Esophagus (tissue), 2 donors: ENCODE data around the gene L3MBTL4. TPM values are rescaled to one million over a fixed set of nuclear protein-coding genes. Genes with fewer than 3 reads are reported as not detected.

ENCODE experiments used
- H3K27ac ChIP-seq, 2 donors: one replicate each; pipeline ENCODE4 v1.5.1; 2013; ENCODE audit warnings: low read depth in 2 of 2, mild to moderate bottlenecking in 2 of 2, inconsistent platforms in 1 of 2, low read length in 1 of 2, moderate library complexity in 1 of 2
- H3K27me3 ChIP-seq, 2 donors: one replicate each; pipeline ENCODE4 v1.6.1; 2013; ENCODE audit warnings: low read length in 2 of 2, control low read depth in 1 of 2, mild to moderate bottlenecking in 1 of 2; ENCODE audit not compliant: insufficient read depth in 2 of 2, control insufficient read depth in 1 of 2
- H3K36me3 ChIP-seq, 2 donors: one replicate each; pipeline ENCODE4 v1.6.1; 2013; ENCODE audit warnings: low read length in 1 of 2; ENCODE audit not compliant: control insufficient read depth in 2 of 2, insufficient read depth in 2 of 2
- H3K4me1 ChIP-seq, 2 donors: one replicate each; pipeline ENCODE4 v1.6.1; 2013; ENCODE audit warnings: low read length in 1 of 2; ENCODE audit not compliant: control insufficient read depth in 2 of 2, insufficient read depth in 2 of 2
- H3K4me3 ChIP-seq, 2 donors: one replicate each; pipeline ENCODE4 v1.5.1; 2013; ENCODE audit warnings: low read length in 2 of 2, mild to moderate bottlenecking in 2 of 2, low read depth in 1 of 2, moderate library complexity in 1 of 2
- H3K9me3 ChIP-seq, 2 donors: one replicate each; pipeline ENCODE4 v1.6.1; 2013; ENCODE audit warnings: mild to moderate bottlenecking in 2 of 2, low read depth in 1 of 2, low read length in 1 of 2, moderate library complexity in 1 of 2; ENCODE audit not compliant: control insufficient read depth in 2 of 2, insufficient read depth in 1 of 2
- WGBS, 2 donors: extraction: QIAGEN DNeasy Blood & Tissue Kit; methylation state at CpG; one replicate each; pipeline ENCODE4 v1.1.7; 2013; 5-methylcytosine and 5-hydroxymethylcytosine counted together
- polyA plus RNA-seq, 2 donors: library from polyadenylated mRNA; stranded (reverse); fragments of 200-250 nt; gene quantifications; one replicate each; pipeline ENCODE4 v1.2.3, GENCODE V29; 2013
- donor health status: healthy with polysubstance abuse.
- donor health status: Bipolar disorder and iron deficiency.

L3MBTL4 gene
- polyA plus RNA-seq, 2 donors, result 1.8 to 2.0 TPM

DNA sequence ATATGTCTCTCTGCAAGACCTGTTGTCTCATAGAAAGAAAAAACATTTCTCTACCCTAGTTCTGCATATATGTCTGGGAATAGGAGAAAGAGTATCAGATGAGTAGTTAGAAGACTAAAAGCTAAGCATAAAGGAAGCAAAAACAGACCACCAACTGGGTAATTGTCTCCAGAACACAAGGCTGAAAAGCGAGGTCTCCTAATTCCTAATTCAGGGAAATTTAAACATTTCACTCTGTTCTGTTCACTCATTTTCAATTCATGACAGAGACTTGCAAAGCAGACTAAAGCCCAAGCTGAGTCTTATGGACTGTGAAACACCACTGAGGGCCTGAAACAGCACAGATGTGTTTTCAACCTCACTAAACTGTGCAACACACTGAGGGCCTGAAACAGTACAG, 294.9 kb downstream of the L3MBTL4 start:
- WGBS, 2 donors, result 76 to 87% methylated on average over 1 of the region's 1 CpG
- no peaks in the 10 kb centered on the region for H3K27me3 ChIP-seq
- no peaks in the 10 kb centered on the region for H3K9me3 ChIP-seq
- no peaks in the 10 kb centered on the region for H3K36me3 ChIP-seq
- H3K4me1 ChIP-seq, result no peaks in the 10 kb centered on the region
- H3K4me3 ChIP-seq, result no peak overlapping the region
- H3K27ac ChIP-seq, result no peak overlapping the region

DNA sequence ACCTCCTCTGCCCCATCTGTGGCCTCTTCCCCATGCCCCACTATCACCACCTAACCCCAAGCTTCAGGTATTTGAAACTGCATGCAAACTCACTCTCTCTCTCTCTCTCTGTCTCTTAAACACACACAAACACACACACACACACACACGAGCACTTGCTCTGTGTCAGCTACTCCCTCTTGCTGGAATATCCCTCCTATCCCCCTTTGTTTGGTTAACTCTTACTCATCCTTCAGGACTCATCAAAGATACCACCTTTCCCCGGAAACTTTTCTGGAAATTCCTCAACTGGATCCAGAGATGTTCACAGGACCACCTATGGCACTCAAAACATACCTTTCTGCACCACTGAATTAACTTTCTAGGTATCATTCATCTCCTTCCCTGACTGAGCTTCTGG, 296.6 kb downstream of the L3MBTL4 start:
- Histone ChIP-seq H3K36me3 (no peaks in the 10 kb centered on the region), H3K27ac (no peak overlapping the region)
- 71 to 88% methylated on average over 2 of the region's 2 CpGs for WGBS, 2 donors

DNA sequence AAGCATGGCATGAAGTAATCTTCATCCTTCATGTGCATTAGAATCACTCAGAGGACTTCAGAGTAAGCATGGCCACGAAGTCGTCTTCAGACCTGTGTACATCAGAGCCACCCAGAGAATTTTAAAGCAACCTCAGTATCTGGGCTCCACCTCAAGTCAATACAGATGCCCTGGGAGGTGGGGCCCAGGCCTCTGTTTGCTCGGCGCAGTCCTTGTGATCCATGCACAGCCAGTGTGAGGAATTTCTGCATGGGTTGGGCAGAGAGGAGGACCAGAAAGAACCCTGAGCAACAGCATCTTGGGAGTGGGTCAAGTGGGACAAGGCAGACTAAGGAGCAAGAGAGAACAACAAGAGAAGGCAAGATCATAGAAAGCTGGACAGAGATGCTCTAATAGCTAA, 299.0 kb downstream of the L3MBTL4 start:
- H3K4me1 ChIP-seq, result no peaks in the 10 kb centered on the region
- no peaks in the 10 kb centered on the region for H3K36me3 ChIP-seq
- whole genome bisulfite sequencing, 2 donors, result 92 to 94% methylated on average over 4 of the region's 4 CpGs
- H3K4me3 ChIP-seq, result no peak overlapping the region
- H3K27ac ChIP-seq, result no peak overlapping the region
- no peaks in the 10 kb centered on the region for H3K27me3 ChIP-seq
- H3K9me3 ChIP-seq, result no peaks in the 10 kb centered on the region

More for the DNA sequence above, 296.6 kb downstream of the L3MBTL4 start:
- Histone ChIP-seq H3K4me3 (no peak overlapping the region), H3K4me1 (no peaks in the 10 kb centered on the region), H3K9me3 (no peaks in the 10 kb centered on the region), H3K27me3 (no peaks in the 10 kb centered on the region)

DNA sequence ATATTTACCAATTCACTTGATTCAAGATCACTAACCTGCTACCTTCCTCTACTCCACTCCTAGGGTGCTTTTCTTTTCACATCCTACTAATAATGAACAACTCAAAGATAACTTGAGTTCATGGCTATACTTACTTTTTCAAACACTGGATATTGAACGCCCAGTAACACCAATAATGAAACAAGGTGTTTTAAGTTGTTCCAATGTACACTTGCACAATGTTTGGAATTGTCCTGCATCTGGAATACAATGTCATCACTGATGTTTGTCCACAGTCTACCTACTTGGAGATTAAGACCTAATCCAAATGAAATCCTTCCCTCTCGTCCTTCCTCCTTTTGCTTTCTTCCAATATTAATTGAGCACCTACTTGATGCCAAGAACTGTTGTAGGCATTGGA, 301.1 kb downstream of the L3MBTL4 start:
- 81 to 82% methylated on average over 2 of the region's 2 CpGs for WGBS, 2 donors
- Histone ChIP-seq H3K36me3 (no peaks in the 10 kb centered on the region), H3K27ac (no peak overlapping the region), H3K9me3 (no peaks in the 10 kb centered on the region), H3K27me3 (no peaks in the 10 kb centered on the region), H3K4me1 (peaks cover 0 to 2% of the 10 kb centered on the region in 2 donors), H3K4me3 (no peak overlapping the region)

DNA sequence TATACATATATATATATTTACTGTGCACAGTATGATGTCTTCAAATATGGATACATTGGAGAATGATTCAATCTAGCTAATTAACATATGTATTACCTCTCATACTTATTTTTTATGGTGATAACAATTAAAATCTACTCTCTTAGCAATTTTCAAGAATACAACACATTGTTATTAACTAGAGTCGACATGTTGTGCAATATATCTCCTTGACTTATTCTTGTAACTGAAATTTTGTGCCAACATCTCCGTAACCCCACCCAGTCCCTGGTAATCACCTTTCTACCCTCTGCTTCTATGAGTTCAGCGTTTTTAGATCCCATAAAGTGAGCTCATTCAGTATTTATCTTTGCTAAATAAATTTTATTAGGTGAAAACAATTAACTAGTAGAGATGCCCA, 303.0 kb downstream of the L3MBTL4 start:
- no peak overlapping the region for H3K4me3 ChIP-seq
- H3K27ac ChIP-seq, result no peak overlapping the region
- WGBS, 2 donors, result 60 to 64% methylated on average over 3 of the region's 3 CpGs
- no peaks in the 10 kb centered on the region for H3K27me3 ChIP-seq
- peaks cover 0 to 2% of the 10 kb centered on the region in 2 donors for H3K4me1 ChIP-seq
- no peaks in the 10 kb centered on the region for H3K36me3 ChIP-seq
- H3K9me3 ChIP-seq, result no peaks in the 10 kb centered on the region

DNA sequence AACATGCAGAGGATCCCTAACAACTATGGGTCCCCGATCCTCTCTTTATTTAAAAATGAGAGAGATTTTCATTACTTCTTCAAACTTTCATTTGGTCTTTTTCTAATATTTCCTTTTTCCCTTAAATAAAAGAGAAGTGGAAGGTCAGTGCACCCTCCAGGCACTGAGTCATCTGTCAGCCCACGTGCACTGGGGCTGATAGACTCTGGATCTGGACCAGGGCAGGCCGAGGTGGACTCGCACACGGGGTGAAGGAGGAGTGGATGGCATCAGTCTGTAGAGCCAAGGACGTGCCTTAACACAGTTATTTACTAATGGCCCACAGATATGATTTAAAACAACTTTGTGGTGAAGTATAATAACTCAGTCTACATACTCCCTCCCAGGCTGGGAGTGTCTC, 305.0 kb downstream of the L3MBTL4 start:
- WGBS, 2 donors, result 61 to 65% methylated on average over 6 of the region's 6 CpGs
- no peak overlapping the region for H3K4me3 ChIP-seq
- no peak overlapping the region for H3K27ac ChIP-seq

DNA sequence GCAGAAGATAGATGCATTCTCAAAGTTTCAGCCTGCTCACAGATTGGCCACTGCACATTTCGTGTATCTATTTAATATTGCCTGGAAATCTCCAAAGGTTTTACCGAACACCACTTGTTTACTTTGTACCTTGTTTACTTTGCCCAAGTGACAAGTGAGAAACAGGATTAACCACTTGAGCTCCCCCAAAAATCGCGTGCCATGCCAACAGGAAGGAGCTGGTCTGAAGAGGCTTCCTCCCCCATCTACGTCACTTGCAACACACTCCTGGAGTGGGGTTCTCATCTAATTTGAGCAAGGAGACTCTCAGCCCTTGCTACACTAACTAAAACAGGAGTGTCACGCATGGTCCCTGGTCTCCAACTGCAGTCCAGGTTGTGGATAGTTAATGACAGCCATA, 306.9 kb downstream of the L3MBTL4 start:
- H3K4me3 ChIP-seq, result no peak overlapping the region
- H3K27ac ChIP-seq, result no peak overlapping the region
- no peaks in the 10 kb centered on the region for H3K36me3 ChIP-seq
- H3K4me1 ChIP-seq, result peaks cover 0 to 2% of the 10 kb centered on the region in 2 donors
- H3K27me3 ChIP-seq, result no peaks in the 10 kb centered on the region
- WGBS, 2 donors, result 66 to 77% methylated on average over 6 of the region's 6 CpGs
- H3K9me3 ChIP-seq, result no peaks in the 10 kb centered on the region

More for the DNA sequence above, 305.0 kb downstream of the L3MBTL4 start:
- peaks cover 0 to 2% of the 10 kb centered on the region in 2 donors for H3K4me1 ChIP-seq
- H3K36me3 ChIP-seq, result no peaks in the 10 kb centered on the region
- H3K27me3 ChIP-seq, result no peaks in the 10 kb centered on the region
- H3K9me3 ChIP-seq, result no peaks in the 10 kb centered on the region

DNA sequence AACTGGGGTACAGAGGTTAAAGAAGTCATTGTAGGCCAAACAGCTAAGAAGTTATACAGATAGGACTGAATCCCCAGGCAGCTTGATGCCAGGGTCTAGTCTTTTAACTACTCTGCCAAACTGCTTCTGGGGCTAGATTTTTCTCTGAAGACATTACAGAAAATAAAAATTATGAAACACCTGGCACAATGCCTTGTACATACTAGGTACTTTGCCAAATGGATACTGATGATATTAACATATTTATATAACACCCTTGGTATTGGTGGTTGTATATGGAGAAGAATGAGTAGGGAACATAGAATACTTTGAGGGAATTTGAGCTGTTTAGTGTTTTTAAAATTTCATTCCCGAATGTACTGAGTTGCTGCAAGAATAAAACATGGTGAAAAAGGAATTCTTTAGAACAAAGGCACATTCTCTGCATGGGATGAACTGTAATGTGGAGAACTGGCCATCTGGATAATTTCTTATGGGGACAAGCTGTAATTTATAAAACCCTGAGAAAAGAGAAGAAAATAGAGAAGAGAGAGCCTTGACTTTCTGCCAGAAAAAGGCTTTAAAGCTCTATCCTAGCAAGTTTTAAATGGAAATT, 308.5 kb downstream of the L3MBTL4 start:
- Histone ChIP-seq H3K4me1 (peaks cover 0 to 2% of the 10 kb centered on the region in 2 donors), H3K27ac (no peak overlapping the region), H3K27me3 (no peaks in the 10 kb centered on the region), H3K4me3 (no peak overlapping the region), H3K9me3 (no peaks in the 10 kb centered on the region), H3K36me3 (no peaks in the 10 kb centered on the region)
- 25 to 31% methylated on average over 1 of the region's 1 CpG for WGBS, 2 donors

DNA sequence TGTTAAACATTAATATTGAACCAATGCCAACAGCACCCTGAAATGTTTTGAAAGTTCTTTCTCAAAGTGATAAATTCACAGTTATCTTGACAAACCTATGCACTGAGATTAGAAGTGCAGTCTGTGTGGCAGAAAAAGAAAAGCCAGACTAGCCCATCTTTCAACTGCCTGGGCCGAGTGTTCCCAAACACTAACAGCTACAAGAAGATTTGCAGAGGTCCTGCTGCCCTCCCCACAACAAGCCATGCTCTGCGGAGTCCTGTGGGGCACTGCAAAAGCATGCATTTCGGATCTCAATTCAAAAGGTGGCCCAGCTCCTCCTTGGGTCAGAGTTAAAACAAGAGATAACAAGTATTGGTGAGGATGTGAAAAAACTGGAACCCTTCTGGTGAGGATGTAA, 311.0 kb downstream of the L3MBTL4 start:
- no peak overlapping the region for H3K27ac ChIP-seq
- H3K4me3 ChIP-seq, result no peak overlapping the region
- no peaks in the 10 kb centered on the region for H3K9me3 ChIP-seq
- no peaks in the 10 kb centered on the region for H3K27me3 ChIP-seq
- H3K36me3 ChIP-seq, result no peaks in the 10 kb centered on the region
- 48 to 60% methylated on average over 3 of the region's 3 CpGs for WGBS, 2 donors
- no peaks in the 10 kb centered on the region for H3K4me1 ChIP-seq

DNA sequence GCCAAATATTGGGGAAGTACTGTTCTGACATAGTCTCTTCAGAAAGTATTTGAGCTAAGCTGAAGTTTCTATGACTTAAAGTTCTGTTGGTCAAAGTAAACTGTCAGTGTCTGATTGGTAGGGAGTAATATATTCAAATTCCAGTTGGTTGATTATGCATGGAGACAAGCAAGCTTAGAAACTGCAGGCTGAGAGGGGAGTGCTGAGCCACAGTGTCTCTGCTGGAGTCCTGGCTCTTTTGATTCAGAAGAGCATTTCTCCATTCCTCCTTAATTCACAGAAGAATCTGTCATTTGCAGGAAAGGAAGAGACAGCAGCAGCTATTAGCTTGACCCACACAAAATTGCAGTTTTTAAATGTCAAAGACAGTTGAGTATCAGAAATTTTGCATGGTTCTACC, 318.0 kb downstream of the L3MBTL4 start:
- Histone ChIP-seq H3K4me3 (no peak overlapping the region), H3K4me1 (no peaks in the 10 kb centered on the region), H3K36me3 (no peaks in the 10 kb centered on the region), H3K27me3 (no peaks in the 10 kb centered on the region), H3K27ac (no peak overlapping the region), H3K9me3 (no peaks in the 10 kb centered on the region)
